Stimulated activated CD4-positive, alpha-beta T cell treated with anti-CD3 and anti-CD28 coated beads, TNF-alpha, amount 100 ng/mL, for 48 hours (primary cell): ENCODE measurements around the gene SUSD6.

Experiments
- DNase-seq, 3 donors: peaks; one replicate each; pipeline ENCODE4 v3.0.0-alpha.2; 2020; ENCODE audit warnings: low read depth in 3 of 3

SUSD6 gene, protein sequence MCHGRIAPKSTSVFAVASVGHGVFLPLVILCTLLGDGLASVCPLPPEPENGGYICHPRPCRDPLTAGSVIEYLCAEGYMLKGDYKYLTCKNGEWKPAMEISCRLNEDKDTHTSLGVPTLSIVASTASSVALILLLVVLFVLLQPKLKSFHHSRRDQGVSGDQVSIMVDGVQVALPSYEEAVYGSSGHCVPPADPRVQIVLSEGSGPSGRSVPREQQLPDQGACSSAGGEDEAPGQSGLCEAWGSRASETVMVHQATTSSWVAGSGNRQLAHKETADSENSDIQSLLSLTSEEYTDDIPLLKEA

DNA sequence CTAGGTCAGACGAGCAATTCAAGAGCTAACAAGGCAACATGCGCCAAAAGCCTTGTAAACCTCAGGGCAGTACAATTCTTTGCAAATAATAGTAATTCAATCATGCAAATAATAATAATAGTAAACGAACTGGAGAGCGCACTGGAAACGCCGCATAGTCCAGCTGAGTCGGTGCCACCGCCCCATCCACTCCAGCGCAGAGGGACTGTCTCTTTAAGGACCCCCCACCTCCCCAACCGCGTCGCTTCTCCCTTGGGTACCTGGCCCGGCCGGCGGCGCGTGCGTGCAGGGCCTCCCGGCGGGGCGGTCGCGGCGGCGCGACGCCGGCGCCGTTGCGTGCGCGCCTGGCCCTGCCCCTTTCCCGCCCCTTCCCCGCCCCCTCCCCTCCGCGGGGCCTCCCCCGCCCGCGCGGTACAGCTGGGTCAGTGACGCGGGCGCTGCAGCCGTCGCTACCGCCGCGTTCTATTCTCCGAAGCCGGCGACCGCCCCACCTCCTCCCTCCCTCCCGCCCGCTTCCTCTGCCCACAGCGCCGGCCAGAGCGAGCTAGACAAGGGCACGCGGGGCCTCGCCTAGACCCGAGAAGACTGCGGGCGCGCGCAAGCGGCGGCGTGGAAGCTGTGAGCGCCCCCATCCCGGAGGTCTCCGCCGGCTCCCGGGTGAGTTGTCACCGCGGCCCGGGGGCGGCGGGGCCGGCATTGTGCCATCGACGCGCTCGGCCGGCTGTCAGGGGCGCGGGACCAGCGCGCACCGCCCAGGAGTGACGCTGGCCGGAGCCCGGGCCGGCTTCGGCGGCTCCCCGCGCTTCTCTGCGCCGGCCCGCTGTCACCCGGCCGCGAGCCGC, at the start of gene SUSD6:
Gene SUSD6, plus strand, starts transcription at position 425 of the 842 bp plus-strand sequence. CDS start 46,997 bp downstream, outside the sequence.
- peak; percentile 76 to 86 (median 80) for DNase-seq

DNA sequence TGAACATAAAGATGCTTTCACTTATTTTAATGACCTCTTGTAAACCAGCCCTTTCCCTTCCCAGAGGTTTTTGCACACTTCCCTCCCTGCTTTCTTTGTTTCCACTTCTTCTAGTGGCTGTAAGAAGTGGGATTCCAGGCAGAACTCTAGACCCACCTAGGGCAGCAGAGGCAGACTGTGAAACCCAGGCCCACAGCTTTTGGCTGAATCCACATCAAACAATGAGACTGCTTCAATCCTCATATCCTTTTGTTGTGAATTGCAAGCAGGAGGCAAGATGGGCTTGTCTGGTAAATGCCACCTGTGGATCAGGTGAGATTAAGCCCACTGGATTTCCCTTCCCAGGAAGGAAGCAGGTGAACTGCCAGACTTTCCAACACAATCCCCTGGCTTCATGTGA, 49.5 kb upstream of the SUSD6 start:
- no peak for DNase-seq

DNA sequence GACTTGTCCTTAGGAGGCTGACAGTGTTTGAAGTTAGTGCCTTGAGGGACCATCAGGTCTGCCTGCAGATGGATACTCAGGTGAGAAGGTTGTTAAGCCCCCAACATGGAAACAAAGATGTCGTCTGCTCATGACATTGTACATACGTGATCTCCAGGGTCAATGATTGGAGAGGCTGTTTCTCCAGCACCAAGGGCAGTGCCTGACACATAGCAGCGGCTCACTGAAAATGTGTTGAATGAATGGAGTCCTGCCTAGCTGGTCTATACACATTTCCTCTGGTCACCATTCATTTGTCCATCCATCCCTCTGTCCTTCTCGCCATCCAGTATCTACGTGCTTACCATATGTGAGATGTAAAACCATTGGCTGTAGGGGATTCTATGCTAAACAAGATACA, 43.8 kb upstream of the SUSD6 start:
- no peak for DNase-seq

DNA sequence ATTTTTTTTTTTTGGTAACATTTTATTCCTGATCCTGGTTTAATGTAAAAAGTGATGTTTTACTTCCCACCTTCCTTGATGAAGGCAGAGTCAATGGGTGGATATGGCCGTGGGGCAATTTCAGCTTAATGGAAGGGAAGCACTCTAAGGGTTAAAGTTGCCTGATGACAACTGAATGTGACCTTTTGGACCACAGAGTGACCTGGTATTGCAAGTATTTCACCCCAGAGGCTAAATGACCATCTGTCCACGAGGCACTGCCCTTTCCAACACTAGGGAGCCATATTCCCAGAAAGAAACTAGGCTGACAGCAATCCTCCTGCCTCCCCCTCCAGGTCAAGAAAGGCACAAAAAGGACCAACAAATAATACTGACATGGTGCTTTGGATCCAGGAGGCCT, 41.5 kb upstream of the SUSD6 start:
- DNase-seq, result no peak

DNA sequence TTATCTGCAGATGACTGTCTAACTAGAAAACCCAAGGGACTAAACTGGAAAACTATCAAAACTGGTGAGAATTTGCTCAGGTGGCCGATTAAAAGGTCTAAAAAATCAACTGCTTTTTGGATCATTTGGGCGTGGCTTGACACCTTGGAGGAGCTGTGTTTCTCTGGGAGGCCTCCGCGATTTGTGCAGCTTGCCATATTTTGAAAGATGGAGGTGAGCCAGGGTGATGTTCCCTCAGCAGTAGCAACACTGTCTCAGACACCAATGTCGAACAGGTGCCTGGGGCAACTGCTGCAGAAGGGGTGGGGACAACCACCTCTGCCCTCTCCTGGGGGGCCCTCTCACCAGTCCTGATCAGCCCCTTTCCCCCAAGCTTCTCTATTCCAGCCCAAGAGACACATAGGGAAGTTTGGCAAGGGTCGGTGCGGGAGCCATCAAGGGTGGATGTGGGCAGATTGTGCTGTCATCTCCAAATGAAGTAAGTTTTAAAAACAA, 40.5 kb upstream of the SUSD6 start:
- DNase-seq, result no peak

DNA sequence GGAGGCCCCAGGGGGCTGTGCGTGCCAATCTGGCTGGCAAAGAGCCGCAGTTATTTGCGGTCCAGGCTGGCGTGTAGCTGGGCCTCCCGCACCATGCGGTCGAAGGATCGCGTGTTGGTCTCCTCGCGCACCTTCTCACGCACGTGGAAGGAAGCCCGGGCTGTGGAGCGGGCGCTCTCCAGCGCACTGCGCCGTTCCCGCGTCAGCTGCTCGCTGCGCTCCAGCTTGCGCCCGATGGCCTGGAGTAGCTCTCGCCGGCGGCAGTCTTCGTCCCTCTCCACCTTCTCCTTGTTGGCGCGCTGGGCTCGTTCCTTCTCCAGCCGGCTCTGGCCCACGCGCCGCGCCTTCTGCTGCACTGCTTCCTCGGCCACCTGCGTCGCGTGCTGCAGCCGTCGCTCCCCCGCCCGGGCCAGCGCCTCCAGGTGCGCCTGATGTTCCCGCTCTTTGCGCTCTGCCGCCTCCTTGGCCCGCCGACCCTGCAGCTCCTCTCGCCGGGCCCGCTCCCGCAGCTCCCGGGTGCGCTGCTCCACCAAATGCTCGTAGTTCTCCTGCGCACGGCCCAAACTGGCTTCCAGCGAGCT, 39.9 kb upstream of the SUSD6 start:
- DNase-seq, result no peak

GRCh38 chr14:69572030-69572840, 39.2 kb upstream of the SUSD6 start:
- no peak for DNase-seq

- no peak for DNase-seq
These were observed 38.6 kb upstream of the SUSD6 start for GRCh38 chr14:69572841-69573135.

DNA sequence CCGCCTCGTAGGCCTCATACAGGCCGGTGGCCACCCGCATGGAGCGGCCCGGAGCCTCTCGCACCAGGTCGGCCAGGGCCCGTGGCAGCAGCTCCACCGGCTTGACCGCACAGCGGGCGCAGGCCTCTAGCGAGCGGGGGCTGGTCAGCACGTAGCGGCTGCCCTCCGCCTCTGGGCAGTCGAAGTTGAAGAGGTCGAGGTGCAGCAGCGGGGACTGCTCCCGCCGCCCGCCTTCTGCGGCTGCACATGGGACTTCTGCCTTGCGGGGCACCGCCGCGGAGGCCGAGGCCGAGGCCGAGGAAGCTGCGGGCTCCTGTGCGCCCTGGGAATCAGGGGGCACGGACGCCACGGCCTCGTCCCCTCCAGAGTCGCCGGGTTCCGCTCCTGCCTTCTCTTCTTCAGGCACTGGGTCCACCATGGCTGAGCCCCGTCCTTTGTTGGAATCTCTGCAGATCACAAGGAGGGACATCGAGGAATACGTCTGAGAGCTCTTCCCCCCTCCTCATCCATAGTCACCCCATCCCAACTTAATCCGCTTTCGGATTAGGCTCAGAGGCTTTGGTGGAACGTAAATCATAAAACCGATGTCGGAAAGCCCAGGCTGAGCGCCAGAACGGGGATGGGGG, 38.1 kb upstream of the SUSD6 start:
- no peak for DNase-seq

DNA sequence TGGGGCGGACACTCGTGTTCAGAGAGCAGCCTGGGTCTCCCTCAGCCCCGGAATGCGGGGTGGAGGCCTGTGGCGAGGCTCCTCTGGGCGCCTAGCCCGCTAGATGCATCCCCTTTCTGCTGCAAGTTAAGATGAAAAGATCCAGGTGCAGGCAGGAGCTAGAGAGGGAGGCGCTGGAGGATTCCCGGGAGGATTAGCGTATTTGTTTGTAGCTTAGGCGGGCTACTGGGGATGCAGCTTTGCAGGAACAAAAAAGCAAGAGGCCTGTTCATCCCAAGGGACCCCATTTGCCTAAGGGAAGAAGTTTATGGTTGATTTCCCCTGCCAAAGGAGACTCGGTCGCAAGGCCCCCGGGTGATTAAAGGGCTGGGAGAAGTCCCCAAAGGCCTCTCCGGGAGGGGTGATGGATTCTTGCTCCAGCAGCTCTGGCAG, 37.5 kb upstream of the SUSD6 start:
- DNase-seq, result no peak

DNA sequence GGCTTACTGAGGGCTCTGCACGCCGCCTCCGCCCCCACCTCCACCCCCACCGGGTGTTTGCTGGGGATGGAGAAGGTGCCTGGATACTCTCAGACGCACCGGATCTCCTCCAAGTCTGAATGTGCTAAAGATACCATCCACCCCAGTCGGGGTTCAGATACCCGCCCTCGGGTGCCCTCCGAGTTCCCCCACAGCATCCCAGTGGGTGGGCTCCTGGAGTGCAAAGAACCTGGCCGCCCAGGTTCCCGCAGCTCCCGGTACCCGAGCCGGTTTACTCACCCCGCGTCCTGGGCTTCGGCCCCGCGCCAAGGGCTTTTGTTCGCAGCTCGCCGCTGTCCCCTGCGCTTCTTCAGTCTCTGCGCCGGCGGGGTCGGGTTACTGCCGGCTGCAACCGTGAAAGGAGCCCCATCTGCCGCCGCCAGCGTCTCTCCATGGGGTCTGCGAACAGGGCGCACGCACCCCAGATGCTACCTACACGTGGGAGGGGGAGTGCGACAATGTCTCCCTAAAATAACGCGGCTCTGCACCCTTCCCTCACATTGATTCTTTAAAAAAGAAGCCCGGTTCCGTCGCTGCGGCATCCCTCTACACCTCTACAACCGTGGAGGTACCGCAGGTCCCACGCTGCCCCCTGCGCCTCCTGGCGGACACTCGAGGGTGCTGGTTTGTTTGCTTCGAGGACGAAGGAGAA, 37.0 kb upstream of the SUSD6 start, which contains the start of gene CCDC177:
Gene CCDC177, minus strand, starts transcription at position 609 of the 691 bp plus-strand sequence. CDS start 1,249 bp downstream, outside the sequence.
- peak; percentile 55 to 74 (median 61) for DNase-seq

DNA sequence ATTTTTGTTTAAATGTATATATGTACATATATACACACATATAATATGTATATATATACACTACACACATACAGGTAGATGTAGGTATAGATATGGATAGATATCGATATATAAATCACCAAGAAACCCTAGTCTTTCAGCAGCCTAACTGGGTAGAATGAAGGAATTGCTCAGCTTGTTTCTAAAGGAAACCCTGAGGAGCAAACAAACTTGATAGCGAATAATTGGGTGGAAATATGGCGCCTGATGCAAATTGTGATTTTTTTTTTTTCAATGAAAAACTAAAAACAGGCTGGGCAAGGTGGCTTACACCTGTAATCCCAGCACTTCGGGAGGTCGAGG, 36.5 kb upstream of the SUSD6 start:
- DNase-seq, result no peak

- DNase-seq, result no peak
These were observed 31.9 kb upstream of the SUSD6 start for GRCh38 chr14:69579476-69579875.

DNA sequence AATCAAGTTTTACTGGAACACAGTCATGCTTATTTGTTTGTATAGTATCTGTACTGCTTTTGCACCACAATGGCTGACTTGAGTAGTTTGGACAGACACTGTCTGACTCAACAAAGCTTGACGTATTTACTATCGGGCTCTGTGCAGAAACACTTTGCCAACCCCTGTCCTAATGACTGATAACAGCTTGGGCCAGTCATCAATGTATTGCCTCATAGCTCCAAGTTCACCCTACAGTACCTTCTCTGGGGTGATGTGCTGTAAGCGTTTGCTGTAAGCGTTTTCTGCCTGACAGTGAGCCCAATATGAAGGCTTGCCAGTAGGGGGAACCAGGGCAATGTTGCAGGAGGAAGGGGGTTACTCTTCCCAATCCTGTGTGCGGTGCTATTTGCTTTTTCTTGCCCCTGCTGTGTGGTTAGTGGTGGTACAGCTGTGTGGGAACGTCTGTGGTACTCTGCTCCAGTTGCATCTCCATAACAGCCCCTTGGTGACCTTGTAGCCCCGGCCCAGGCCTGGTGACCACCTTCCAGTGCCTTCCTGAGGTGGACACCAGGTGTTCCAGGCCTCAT, 31.3 kb upstream of the SUSD6 start:
- DNase-seq, result no peak

GRCh38 chr14:69581316-69581935, 30.0 kb upstream of the SUSD6 start:
- no peak for DNase-seq

DNA sequence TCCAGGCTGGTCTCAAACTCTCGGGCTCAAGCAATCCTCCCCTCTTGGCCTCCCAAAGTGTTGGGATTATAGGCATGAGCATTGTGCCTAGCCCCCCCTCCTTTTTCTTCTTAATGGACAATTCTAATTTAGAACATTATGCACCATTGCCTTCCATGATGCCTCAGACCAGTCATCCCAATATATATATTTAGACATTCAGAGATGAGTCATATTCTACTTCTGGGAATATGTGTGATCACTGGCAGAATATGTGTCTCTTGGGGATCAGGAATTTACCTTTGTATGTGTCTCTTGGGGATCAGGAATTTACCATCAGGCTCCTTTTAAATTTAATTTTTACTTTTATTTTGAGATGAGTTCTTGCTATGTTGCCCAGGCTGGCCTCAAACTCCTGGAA, 29.2 kb upstream of the SUSD6 start:
- DNase-seq, result no peak

DNA sequence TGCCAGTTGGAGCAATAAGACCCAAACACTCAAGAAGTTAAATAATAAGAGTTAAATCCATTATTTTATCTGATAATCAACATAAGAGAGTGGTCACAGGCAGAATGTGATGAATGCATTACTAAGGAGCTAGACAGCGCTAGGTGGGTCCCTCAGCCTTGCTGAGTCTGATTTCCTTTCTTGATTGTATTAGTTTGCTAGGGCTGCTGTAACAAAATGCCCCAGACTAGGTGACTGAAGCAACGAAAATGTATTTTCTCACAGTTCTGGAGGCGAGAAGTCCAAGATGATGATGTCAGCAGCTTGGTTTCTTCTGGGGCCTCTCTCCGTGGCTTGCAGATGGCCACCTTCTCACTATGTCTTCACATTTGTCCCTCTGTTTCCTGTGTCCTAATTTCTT, 28.6 kb upstream of the SUSD6 start:
- no peak for DNase-seq

GRCh38 chr14:69584389-69584788, 27.0 kb upstream of the SUSD6 start:
- DNase-seq, result no peak

- no peak for DNase-seq
These were observed 25.0 kb upstream of the SUSD6 start for GRCh38 chr14:69586404-69586803.

- no peak for DNase-seq
These were observed 24.0 kb upstream of the SUSD6 start for GRCh38 chr14:69587389-69587788.
